PC-3 (cell line): ENCODE measurements around the gene NATD1.

ENCODE experiments used
- EZH2 ChIP-seq: fragments of 300-600 bp; sonication (generic); IDR thresholded peaks from one replicate; pipeline ENCODE4 v1.6.1; 2017; ENCODE audit warnings: antibody characterized with exemption, mild to moderate bottlenecking, low read length; ENCODE audit not compliant: unreplicated experiment
- EZH2phosphoT487 ChIP-seq: fragments of 300-600 bp; sonication (generic); IDR thresholded peaks from 2 replicates; pipeline ENCODE4 v1.6.1; 2018; ENCODE audit warnings: mild to moderate bottlenecking, antibody characterized with exemption, low read length, borderline replicate concordance

DNA sequence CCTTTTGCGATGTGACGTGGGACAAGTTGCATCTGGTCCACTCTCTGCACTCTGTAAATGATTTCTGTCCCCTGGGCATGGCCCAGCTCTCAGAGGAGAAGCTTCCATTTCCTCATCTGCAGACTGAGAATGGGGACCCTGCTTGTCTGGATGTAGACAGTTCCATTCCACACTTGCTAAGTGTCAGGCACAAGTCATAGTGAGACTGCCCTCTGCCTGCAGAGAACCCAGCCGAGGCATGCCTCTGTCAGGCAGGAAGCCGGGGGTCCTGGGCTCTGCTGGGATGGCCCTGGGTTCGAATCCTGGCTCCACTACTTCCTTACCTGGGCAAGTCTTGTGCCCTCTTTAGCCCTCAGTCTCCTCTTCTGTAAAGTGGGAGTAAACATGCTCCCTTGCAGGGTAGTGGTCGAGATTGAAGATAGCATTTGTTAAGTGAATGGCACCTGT, 35.4 kb upstream of the NATD1 start:
- TF ChIP-seq EZH2 (no peak), EZH2phosphoT487 (no peak)
